Stomach (tissue), 4 donors: ENCODE results near the gene ITGB4.

Experiments
- POLR2AphosphoS5 ChIP-seq, 3 donors: sonication (generic); formaldehyde crosslinking; IDR thresholded peaks; one replicate each; pipeline ENCODE4 v1.6.1; 2016; ENCODE audit warnings: antibody characterized with exemption in 3 of 3
- TF ChIP-seq, protein P1 (sequence below), 7 experiments: fragments of 450-650 bp in 4 of 7; fragments of 200-600 bp in 3 of 7; sonication (generic) in 3 of 7; IDR thresholded peaks; one replicate each; pipeline ENCODE4 v1.5.1; 2016 to 2019; ENCODE audit warnings: antibody characterized with exemption in 7 of 7, control low read depth in 2 of 7, mild to moderate bottlenecking in 1 of 7

DNA sequence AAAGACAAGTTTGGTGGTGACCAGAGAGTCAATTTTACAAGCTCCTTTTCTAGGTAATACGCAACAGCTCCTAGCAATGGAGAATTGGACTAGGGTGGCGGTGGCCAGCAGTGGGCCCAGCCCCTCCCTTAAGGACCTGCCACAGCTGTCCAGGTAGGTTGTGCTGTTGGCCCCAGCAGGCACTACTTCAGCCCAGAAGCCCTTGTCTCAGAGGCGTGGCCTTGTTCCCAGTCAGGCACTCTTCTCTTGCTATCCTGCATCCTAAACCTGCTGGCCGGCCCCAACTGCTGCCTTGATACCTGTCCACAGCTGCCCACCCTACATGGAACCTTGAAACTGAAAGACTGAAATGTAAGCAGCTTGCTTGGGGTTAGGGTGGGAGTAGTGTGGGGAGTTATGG is 44.7 kb downstream of the ITGB4 start:
- TF ChIP-seq, protein P1, sequence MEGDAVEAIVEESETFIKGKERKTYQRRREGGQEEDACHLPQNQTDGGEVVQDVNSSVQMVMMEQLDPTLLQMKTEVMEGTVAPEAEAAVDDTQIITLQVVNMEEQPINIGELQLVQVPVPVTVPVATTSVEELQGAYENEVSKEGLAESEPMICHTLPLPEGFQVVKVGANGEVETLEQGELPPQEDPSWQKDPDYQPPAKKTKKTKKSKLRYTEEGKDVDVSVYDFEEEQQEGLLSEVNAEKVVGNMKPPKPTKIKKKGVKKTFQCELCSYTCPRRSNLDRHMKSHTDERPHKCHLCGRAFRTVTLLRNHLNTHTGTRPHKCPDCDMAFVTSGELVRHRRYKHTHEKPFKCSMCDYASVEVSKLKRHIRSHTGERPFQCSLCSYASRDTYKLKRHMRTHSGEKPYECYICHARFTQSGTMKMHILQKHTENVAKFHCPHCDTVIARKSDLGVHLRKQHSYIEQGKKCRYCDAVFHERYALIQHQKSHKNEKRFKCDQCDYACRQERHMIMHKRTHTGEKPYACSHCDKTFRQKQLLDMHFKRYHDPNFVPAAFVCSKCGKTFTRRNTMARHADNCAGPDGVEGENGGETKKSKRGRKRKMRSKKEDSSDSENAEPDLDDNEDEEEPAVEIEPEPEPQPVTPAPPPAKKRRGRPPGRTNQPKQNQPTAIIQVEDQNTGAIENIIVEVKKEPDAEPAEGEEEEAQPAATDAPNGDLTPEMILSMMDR (IDR thresholded peaks at IDR 0.05): no peak
- no peak for TF ChIP-seq POLR2AphosphoS5 (IDR thresholded peaks at IDR 0.05)
